Erythroblast (primary cell): Measurements from ENCODE around the gene BLID.

Experiments
- GATA1 ChIP-seq: IDR thresholded peaks from 2 replicates; pipeline ENCODE4 v1.6.1; 2011; ENCODE audit warnings: low read depth, mild to moderate bottlenecking, control low read depth, low read length, moderate library complexity
- POLR2A ChIP-seq: IDR thresholded peaks from 2 replicates; pipeline ENCODE4 v1.6.1; 2011; ENCODE audit warnings: mild to moderate bottlenecking, low read length

- no peak for TF ChIP-seq POLR2A
- TF ChIP-seq GATA1: no peak
These were observed 7.7 kb downstream of the BLID start for GRCh38 chr11:122108192-122108799.
